Smooth muscle cell of bladder (primary cell): ENCODE data around the gene NRN1. TPM values are rescaled to one million over a fixed set of nuclear protein-coding genes. Genes with fewer than 3 reads are reported as not detected.

Source experiments
- total RNA-seq: library from RNA; depleted of rRNA; stranded (reverse); fragments of >200 nt; gene quantifications from 2 replicates; pipeline ENCODE4 v1.2.3, GENCODE V29; 2014

Gene NRN1, protein sequence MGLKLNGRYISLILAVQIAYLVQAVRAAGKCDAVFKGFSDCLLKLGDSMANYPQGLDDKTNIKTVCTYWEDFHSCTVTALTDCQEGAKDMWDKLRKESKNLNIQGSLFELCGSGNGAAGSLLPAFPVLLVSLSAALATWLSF
- total RNA-seq: 0.28 TPM in 1 of 2 replicates, not detected in the other

DNA sequence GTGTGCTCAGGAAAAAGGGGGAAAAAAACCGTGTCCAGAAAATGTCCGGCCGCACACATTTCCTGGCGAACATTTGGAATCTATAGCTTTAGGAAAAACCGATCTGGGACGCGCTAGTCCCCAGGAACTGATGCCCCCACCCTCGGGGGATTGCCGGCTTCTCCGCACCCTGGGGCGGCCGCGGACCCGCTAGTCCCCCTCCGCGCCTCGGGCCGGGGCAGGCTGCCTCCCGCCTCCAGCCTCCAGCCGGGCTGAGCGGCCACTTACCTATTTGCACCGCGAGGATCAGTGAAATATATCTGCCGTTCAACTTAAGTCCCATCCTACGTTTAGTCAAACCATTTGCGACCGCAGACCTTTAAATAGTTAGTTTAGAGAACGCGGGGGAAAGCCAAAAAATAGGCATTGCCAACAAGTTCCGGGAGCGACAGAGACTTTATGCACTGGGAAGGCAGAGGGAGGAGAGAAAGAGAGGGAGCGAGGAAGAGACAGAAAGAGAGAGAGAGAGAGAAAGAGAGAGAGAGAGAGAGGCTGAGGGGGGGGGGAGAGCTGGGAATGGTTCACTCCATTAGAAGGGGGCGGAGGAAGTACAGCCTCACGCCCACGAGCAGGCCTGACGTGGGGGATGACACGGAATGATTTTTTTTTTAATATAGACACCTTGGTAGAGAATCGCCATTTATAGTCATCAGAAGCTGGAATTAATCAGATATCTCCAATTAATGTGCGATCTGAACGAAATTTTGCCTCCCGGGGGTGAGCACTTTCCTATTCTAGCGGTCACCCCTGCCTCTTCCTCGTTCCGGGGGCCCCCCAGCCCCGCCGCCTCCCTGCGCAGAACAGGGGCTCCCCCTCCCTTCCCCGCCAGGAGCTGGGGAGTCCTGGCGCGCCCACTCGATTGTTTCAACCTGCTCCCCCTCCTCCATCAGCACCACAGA is at the start of gene NRN1:
TSS of gene NRN1 (minus strand) at position 498 of the 938 bp plus-strand sequence. CDS start at position 322, 176 bp downstream.

